Natural killer cell (primary cell): ENCODE data around the gene CT47B1. TPM values are rescaled to one million over a fixed set of nuclear protein-coding genes. Genes with fewer than 3 reads are reported as not detected.
"Not testable (repeated sequence)": the region's sequence is repeated elsewhere in the genome, so short reads cannot be mapped to it uniquely, and the experiment has no call there.

Source experiments
- ATAC-seq, 3 donors: fragments of 150-1000 bp in 2 of 3; fragments of 200-7000 bp in 1 of 3; cut with Tn5 transposase; 1 replicate in 1 of 3; 2 replicates in 2 of 3; pipeline ENCODE4 v1.10.0; 2021; ENCODE audit warnings: mild to moderate bottlenecking in 2 of 3, moderate library complexity in 2 of 3
- DNase-seq, 2 donors: peaks; one replicate each; pipeline versions ENCODE4 v3.0.0 to v3.0.0-alpha.2; 2013 to 2021; ENCODE audit warnings: mixed read lengths in 1 of 2
- H3K27ac ChIP-seq: one replicate; pipeline ENCODE4 v1.5.1; 2013; ENCODE audit warnings: mild to moderate bottlenecking, low read length
- H3K27me3 ChIP-seq: one replicate; pipeline ENCODE4 v1.6.1; 2013; ENCODE audit warnings: low read length; ENCODE audit not compliant: control insufficient read depth, insufficient read depth
- H3K36me3 ChIP-seq: one replicate; pipeline ENCODE4 v1.6.1; 2013; ENCODE audit warnings: low read length; ENCODE audit not compliant: control insufficient read depth, insufficient read depth
- H3K4me1 ChIP-seq: one replicate; pipeline ENCODE4 v1.6.1; 2013; ENCODE audit warnings: low read length; ENCODE audit not compliant: control insufficient read depth, insufficient read depth
- H3K4me3 ChIP-seq: one replicate; pipeline ENCODE4 v1.5.1; 2013; ENCODE audit warnings: low read length
- H3K9me3 ChIP-seq: one replicate; pipeline ENCODE4 v1.6.1; 2013; ENCODE audit warnings: low read length; ENCODE audit not compliant: control insufficient read depth, insufficient read depth
- H3K27ac Mint-ChIP-seq, 2 donors: one replicate each; pipeline ENCODE4 v1.8.0; 2022; ENCODE audit warnings: mild to moderate bottlenecking in 2 of 2, mixed read lengths in 2 of 2, moderate library complexity in 1 of 2
- H3K27me3 Mint-ChIP-seq, 2 donors: one replicate each; pipeline ENCODE4 v1.8.0; 2022; ENCODE audit warnings: low read depth in 2 of 2, mixed read lengths in 2 of 2
- H3K36me3 Mint-ChIP-seq: one replicate; pipeline ENCODE4 v1.8.0; 2022; ENCODE audit warnings: mixed read lengths
- H3K4me1 Mint-ChIP-seq, 2 donors: one replicate each; pipeline ENCODE4 v1.8.0; 2022; ENCODE audit warnings: mixed read lengths in 2 of 2
- H3K4me3 Mint-ChIP-seq: one replicate; pipeline ENCODE4 v1.8.0; 2022; ENCODE audit warnings: mild to moderate bottlenecking, moderate library complexity, mixed read lengths
- H3K9me3 Mint-ChIP-seq, 2 donors: one replicate each; pipeline ENCODE4 v1.8.0; 2022; ENCODE audit warnings: mixed read lengths in 2 of 2
- CTCF ChIP-seq: fragments of 200-600 bp; IDR thresholded peaks from one replicate; pipeline ENCODE4 v1.8.0; 2022; ENCODE audit warnings: antibody characterized with exemption
- WGBS: methylation state at CpG from one replicate; pipeline ENCODE4 v1.1.7; 2013; ENCODE audit warnings: missing lambda C conversion rate; ENCODE audit not compliant: insufficient coverage; 5-methylcytosine and 5-hydroxymethylcytosine counted together
- intact Hi-C: fragments of 100-400 bp; cut with micrococcal nuclease; formaldehyde crosslinking; loops from one replicate; pipeline ENCODE4 v1.14.2; 2022
- total RNA-seq, 4 donors: library from RNA; stranded (reverse); fragments of 120-200 nt in 1 of 4; gene quantifications; one replicate each; pipeline versions ENCODE4 v1.2.3 to v1.2.4, GENCODE V29; 2013 to 2022

The CT47B1 gene
- total RNA-seq, 3 donors from 2014 or later (not counting 1 experiment from before 2014, with no cell fraction given) = not detected

- Mint-ChIP-seq H3K4me3 (no peak overlapping the region), H3K36me3 (no peaks in the 10 kb centered on the region), H3K27me3 (no peaks in the 10 kb centered on the region), H3K4me1 (no peaks in the 10 kb centered on the region), H3K9me3 (no peaks in the 10 kb centered on the region), H3K27ac (no peak overlapping the region)
- TF ChIP-seq CTCF = no peak
- H3K4me3 ChIP-seq = no peak overlapping the region
- H3K27me3 ChIP-seq = no peaks in the 10 kb centered on the region
- ATAC-seq (no peak), DNase-seq (no peak)
- intact Hi-C loops = no loop called here
- H3K9me3 ChIP-seq = no peaks in the 10 kb centered on the region
- H3K36me3 ChIP-seq = no peaks in the 10 kb centered on the region
- no peak overlapping the region for H3K27ac ChIP-seq
- H3K4me1 ChIP-seq = no peaks in the 10 kb centered on the region
These were observed 36.2 kb downstream of the CT47B1 start for GRCh38 chrX:120839491-120839890.

GRCh38 chrX:120827213-120827612 is 48.5 kb downstream of the CT47B1 start:
- H3K27me3 Mint-ChIP-seq, H3K27me3 ChIP-seq, H3K36me3 Mint-ChIP-seq, H3K27ac ChIP-seq, H3K4me3 ChIP-seq, intact Hi-C loops, H3K4me3 Mint-ChIP-seq, H3K4me1 Mint-ChIP-seq, DNase-seq, ATAC-seq, H3K9me3 ChIP-seq, H3K27ac Mint-ChIP-seq, H3K36me3 ChIP-seq, H3K9me3 Mint-ChIP-seq, H3K4me1 ChIP-seq: not testable (repeated sequence)
- WGBS = 100% methylated on average over 1 of the region's 1 CpG

GRCh38 chrX:120825146-120825545 is 50.5 kb downstream of the CT47B1 start:
- TF ChIP-seq CTCF = no peak
- ATAC-seq = no peak

GRCh38 chrX:120824021-120824420 is 51.6 kb downstream of the CT47B1 start:
- WGBS = no CpG with 5 or more reads among the region's 1 CpG
- no peak for DNase-seq
- Histone ChIP-seq H3K4me3 (no peak overlapping the region), H3K4me1 (no peaks in the 10 kb centered on the region), H3K36me3 (no peaks in the 10 kb centered on the region), H3K27ac (no peak overlapping the region), H3K27me3 (no peaks in the 10 kb centered on the region), H3K9me3 (no peaks in the 10 kb centered on the region)
- no peaks in the 10 kb centered on the region for H3K4me1 Mint-ChIP-seq
- TF ChIP-seq CTCF = no peak
- H3K4me3 Mint-ChIP-seq = no peak overlapping the region
- ATAC-seq = no peak
- H3K27me3 Mint-ChIP-seq = peaks cover 0 to 6% of the 10 kb centered on the region in 2 donors
- H3K27ac Mint-ChIP-seq = no peak overlapping the region
- H3K36me3 Mint-ChIP-seq = no peaks in the 10 kb centered on the region
- intact Hi-C loops = no loop called here
- H3K9me3 Mint-ChIP-seq = no peaks in the 10 kb centered on the region

More at GRCh38 chrX:120825146-120825545, 50.5 kb downstream of the CT47B1 start:
- Histone ChIP-seq H3K9me3 (no peaks in the 10 kb centered on the region), H3K36me3 (no peaks in the 10 kb centered on the region), H3K27me3 (no peaks in the 10 kb centered on the region), H3K27ac (no peak overlapping the region), H3K4me1 (no peaks in the 10 kb centered on the region), H3K4me3 (no peak overlapping the region)
- no peak for DNase-seq
- Mint-ChIP-seq H3K27me3 (peaks cover 0 to 6% of the 10 kb centered on the region in 2 donors), H3K4me1 (no peaks in the 10 kb centered on the region), H3K4me3 (no peak overlapping the region), H3K36me3 (no peaks in the 10 kb centered on the region), H3K9me3 (no peaks in the 10 kb centered on the region), H3K27ac (no peak overlapping the region)
- no CpG with 5 or more reads among the region's 2 CpGs for WGBS
- intact Hi-C loops = no loop called here
